IMR-90 (cell line): ENCODE measurements around the gene MARVELD2. TPM values are rescaled to one million over a fixed set of nuclear protein-coding genes. Genes with fewer than 3 reads are reported as not detected.
A peak's percentile ranks its signal among the peaks of the same experiment; 100 is the strongest.
"Not testable (repeated sequence)": the region's sequence is repeated elsewhere in the genome, so short reads cannot be mapped to it uniquely, and the experiment has no call there.

ENCODE experiments used
- ATAC-seq: fragments of 200-7000 bp; cut with Tn5 transposase; 2 replicates; pipeline ENCODE4 v1.9.1; 2020; ENCODE audit warnings: low read depth, mild to moderate bottlenecking, moderate library complexity
- BruUV-seq: library from RNA; stranded (reverse); fragments of 400-500 nt; replicated peaks from 2 replicates; lab custom pipeline; 2021; lab: Mats Ljungman, UMichigan
- CTCF ChIA-PET: fragments of 300-600 bp; formaldehyde crosslinking; extraction: SDS; loops from one replicate; lab custom pipeline; 2021; ENCODE audit warnings: antibody characterized with exemption; lab: Yijun Ruan, JAX
- POLR2A ChIA-PET: fragments of 300-600 bp; sonication (Branson Sonifier 250); formaldehyde crosslinking; loops from one replicate; lab custom pipeline; 2022; ENCODE audit warnings: antibody characterized with exemption; ENCODE audit not compliant: unreplicated experiment; lab: Charles Lee
- DNase-seq: peaks from one replicate; pipeline ENCODE4 v3.0.0; 2013
- H2AFZ ChIP-seq: replicated peaks from 2 replicates; pipeline ENCODE3; 2013; ENCODE audit warnings: low read length, mild to moderate bottlenecking; ENCODE audit not compliant: poor library complexity
- H2AK5ac ChIP-seq: 2 replicates; pipeline ENCODE4 v1.6.1; 2013; ENCODE audit warnings: low read depth, low read length, inconsistent platforms
- H2AK9ac ChIP-seq: replicated peaks from 2 replicates; pipeline ENCODE3; 2013; ENCODE audit warnings: mild to moderate bottlenecking, low read depth, low read length, moderate library complexity; ENCODE audit not compliant: poor library complexity
- H2BK120ac ChIP-seq: 2 replicates; pipeline ENCODE4 v1.6.1; 2013; ENCODE audit warnings: low read depth, low read length, inconsistent platforms
- H2BK15ac ChIP-seq: 3 replicates; pipeline ENCODE4 v1.6.1; 2013; ENCODE audit warnings: low read depth, low read length, inconsistent platforms
- H2BK20ac ChIP-seq: 2 replicates; pipeline ENCODE4 v1.6.1; 2013; ENCODE audit warnings: low read depth, mild to moderate bottlenecking, inconsistent platforms, low read length, moderate library complexity
- H2BK5ac ChIP-seq: 2 replicates; pipeline ENCODE4 v1.6.1; 2013; ENCODE audit warnings: mild to moderate bottlenecking, low read depth, low read length, inconsistent platforms; ENCODE audit not compliant: poor library complexity, severe bottlenecking
- H3K14ac ChIP-seq: replicated peaks from 2 replicates; pipeline ENCODE4 v1.6.1; 2013; ENCODE audit warnings: low read depth, low read length, inconsistent platforms
- H3K18ac ChIP-seq: 2 replicates; pipeline ENCODE4 v1.6.1; 2013; ENCODE audit warnings: low read depth, low read length, control low read depth
- H3K23ac ChIP-seq: 2 replicates; pipeline ENCODE4 v1.6.1; 2013; ENCODE audit warnings: low read depth, low read length, inconsistent platforms
- H3K27ac ChIP-seq: 2 replicates; pipeline ENCODE4 v1.5.1; 2013; ENCODE audit warnings: mild to moderate bottlenecking, control low read depth, low read length; ENCODE audit not compliant: insufficient read depth
- H3K27me3 ChIP-seq: 2 replicates; pipeline ENCODE4 v1.6.1; 2013; ENCODE audit warnings: low read length; ENCODE audit not compliant: control insufficient read depth, insufficient read depth
- H3K36me3 ChIP-seq: 2 replicates; pipeline ENCODE4 v1.6.1; 2013; ENCODE audit warnings: low read length, mixed read lengths; ENCODE audit not compliant: control insufficient read depth, insufficient read depth
- H3K4ac ChIP-seq: 2 replicates; pipeline ENCODE4 v1.6.1; 2013; ENCODE audit warnings: low read depth, low read length, inconsistent platforms
- H3K4me1 ChIP-seq: 2 replicates; pipeline ENCODE4 v1.6.1; 2013; ENCODE audit warnings: low read length, mixed read lengths; ENCODE audit not compliant: control insufficient read depth, insufficient read depth
- H3K4me2 ChIP-seq: 2 replicates; pipeline ENCODE4 v1.6.1; 2013; ENCODE audit warnings: low read depth, mild to moderate bottlenecking, control low read depth, low read length, moderate library complexity
- H3K4me3 ChIP-seq: 2 replicates; pipeline ENCODE4 v1.5.1; 2013; ENCODE audit warnings: low read depth, mild to moderate bottlenecking, control low read depth, low read length, moderate library complexity; ENCODE audit not compliant: insufficient read depth
- H3K56ac ChIP-seq: 2 replicates; pipeline ENCODE4 v1.6.1; 2013; ENCODE audit warnings: low read length, inconsistent platforms; ENCODE audit not compliant: insufficient read depth; ENCODE audit errors: extremely low read depth
- H3K79me1 ChIP-seq, 2 experiments: 2 replicates each; pipeline ENCODE4 v1.6.1; 2013; ENCODE audit warnings: low read length in 2 of 2, inconsistent platforms in 1 of 2, low read depth in 1 of 2
- H3K9ac ChIP-seq: 2 replicates; pipeline ENCODE4 v1.6.1; 2013; ENCODE audit warnings: low read depth, low read length, control low read depth
- H3K9me1 ChIP-seq: 2 replicates; pipeline ENCODE4 v1.6.1; 2013; ENCODE audit warnings: low read length, inconsistent platforms; ENCODE audit not compliant: insufficient read depth
- H3K9me3 ChIP-seq: 2 replicates; pipeline ENCODE4 v1.6.1; 2013; ENCODE audit warnings: low read length; ENCODE audit not compliant: control insufficient read depth, insufficient read depth
- H4K20me1 ChIP-seq: 2 replicates; pipeline ENCODE4 v1.6.1; 2013; ENCODE audit warnings: low read length, inconsistent platforms; ENCODE audit not compliant: insufficient read depth
- H4K5ac ChIP-seq: 2 replicates; pipeline ENCODE4 v1.6.1; 2013; ENCODE audit warnings: mild to moderate bottlenecking, low read depth, low read length, control low read depth
- H4K8ac ChIP-seq, 2 experiments: 2 replicates each; pipeline ENCODE4 v1.6.1; 2013; ENCODE audit warnings: low read depth in 2 of 2, low read length in 2 of 2, control low read depth in 1 of 2, inconsistent platforms in 1 of 2
- H4K91ac ChIP-seq: 2 replicates; pipeline ENCODE4 v1.6.1; 2013; ENCODE audit warnings: low read depth, low read length, inconsistent platforms; ENCODE audit not compliant: insufficient read depth
- BHLHE40 ChIP-seq: fragments of 150-350 bp; IDR thresholded peaks from 2 replicates; pipeline ENCODE4 v1.6.1; 2016; ENCODE audit warnings: mild to moderate bottlenecking, low read depth, low read length
- MAZ ChIP-seq: IDR thresholded peaks from 2 replicates; pipeline ENCODE4 v1.6.1; 2012; ENCODE audit warnings: low read depth, mild to moderate bottlenecking, low read length, improper control_type of control experiment, moderate library complexity, borderline replicate concordance
- WGBS, 2 experiments: methylation state at CpG; one replicate each; pipeline versions ENCODE4 v1.1.5 to v1.1.7; 2013; ENCODE audit warnings: missing lambda C conversion rate in 2 of 2; ENCODE audit not compliant: insufficient read length in 1 of 2; ENCODE audit errors: extremely low coverage in 2 of 2; 5-methylcytosine and 5-hydroxymethylcytosine counted together
- dilution Hi-C: fragments of 300-500 bp; cut with HindIII; formaldehyde crosslinking; loops from one replicate; pipeline ENCODE4 v1.14.3; 2018; ENCODE audit warnings: low sequenced_read_pairs; ENCODE audit not compliant: unreplicated experiment
- in situ Hi-C: fragments of 300-500 bp; cut with MboI; formaldehyde crosslinking; loops from 3 replicates; pipeline ENCODE4 v1.14.3; 2019; ENCODE audit warnings: low sequenced_read_pairs, inconsistent platforms, mixed read lengths
- intact Hi-C: fragments of 100-400 bp; cut with micrococcal nuclease; formaldehyde crosslinking; loops from 2 replicates; pipeline ENCODE4 v1.10.0; 2022
- polyA plus RNA-seq, 3 experiments: library from polyadenylated mRNA; depleted of rRNA; stranded (reverse); fragments of >200 nt; gene quantifications; 2 replicates each; pipeline ENCODE4 v1.2.3, GENCODE V29; 2012; ENCODE audit warnings: low replicate concordance in 1 of 3
- total RNA-seq: library from RNA; depleted of rRNA; stranded (reverse); fragments of >200 nt; gene quantifications from 2 replicates; pipeline ENCODE4 v1.2.3, GENCODE V29; 2012

MARVELD2 gene
- total and polyA plus RNA-seq, 2 of the 4 experiments (the other 2 are of a cell fraction), result 0.51 to 0.54 TPM

DNA sequence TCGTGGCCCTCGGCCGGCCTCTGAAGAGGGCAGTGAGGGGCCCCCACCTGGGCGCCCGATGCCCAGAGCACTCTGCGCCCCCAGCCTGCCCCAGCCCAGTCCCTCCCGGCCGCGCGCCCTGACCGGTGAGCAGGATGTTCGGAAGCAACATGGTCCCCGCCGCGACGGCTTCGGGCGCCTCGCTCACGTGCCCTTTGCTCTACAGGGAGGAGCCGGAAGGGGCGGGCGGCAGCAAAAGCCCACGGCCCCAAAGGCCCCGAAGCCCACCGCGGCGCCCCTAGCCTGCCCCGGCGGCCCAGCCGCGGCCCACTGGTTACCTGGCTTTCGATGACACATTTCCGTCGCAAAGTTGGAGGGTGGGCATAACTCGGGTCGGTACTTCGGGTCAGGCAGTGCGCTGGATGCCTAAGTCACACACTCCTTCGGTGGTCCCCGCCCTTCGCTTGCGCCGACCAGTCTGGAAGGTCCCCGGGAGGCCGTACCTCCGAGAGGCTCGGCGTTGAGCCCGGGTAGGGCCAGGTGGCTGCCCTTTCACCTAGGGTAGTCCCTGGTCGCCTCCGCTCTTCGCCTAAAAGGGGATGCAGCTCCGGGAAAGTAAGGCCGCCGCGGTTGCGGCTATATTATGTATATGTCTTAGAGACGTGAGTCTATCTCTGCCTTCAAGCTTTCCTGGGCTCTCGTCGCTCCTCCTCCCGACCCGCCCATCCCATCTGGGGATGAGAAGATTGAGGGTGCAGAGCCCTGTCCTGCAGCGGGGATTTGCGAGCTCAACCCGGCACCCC lies 45.4 kb upstream of the MARVELD2 start, which contains the start of the genes AK6, RAD17 and TAF9 (continued):
- TF ChIP-seq BHLHE40 (peak; percentile 97), MAZ (peak; percentile 96)

- H2BK120ac ChIP-seq, DNase-seq, H3K9me1 ChIP-seq, H3K9me3 ChIP-seq, H2BK15ac ChIP-seq, H2BK5ac ChIP-seq, BruUV-seq, H3K36me3 ChIP-seq, H3K27me3 ChIP-seq, dilution Hi-C loops, in situ Hi-C loops, ATAC-seq, CTCF ChIA-PET, H3K18ac ChIP-seq, H3K4me1 ChIP-seq, H2BK20ac ChIP-seq: not testable (repeated sequence)
- 0 out of 2 replicates have a peak overlapping the region, but pooled peaks have one; percentile 78 for H4K91ac ChIP-seq
- H2AK9ac ChIP-seq, result peak overlapping the region; percentile 72
- H3K4me3 ChIP-seq, result peak overlapping the region; percentile 64
- H3K56ac ChIP-seq, result peak overlapping the region; percentile 67
- intact Hi-C loops, result loop anchor here (5.0 kb wide), 2 partner anchors 37 to 52 kb away; no protein-coding TSS in a partner anchor
- 0% methylated on average over 4 of the region's 16 CpGs; no CpG with 5 or more reads in 1 of the 2 experiments for WGBS, 2 experiments
- H3K14ac ChIP-seq, result peak overlapping the region; percentile 91; the same call in 1 of the 2 replicates
- peak overlapping the region; percentile 88; the same call in 1 of the 2 replicates for H3K23ac ChIP-seq
- peak overlapping the region; percentile 97 for H3K9ac ChIP-seq
- H4K5ac ChIP-seq, result peak overlapping the region; percentile 39; the same call in 1 of the 2 replicates
- peak overlapping the region; percentile 93 for H3K4me2 ChIP-seq
- peak overlapping the region; percentile 96 for H3K4ac ChIP-seq
- POLR2A ChIA-PET, result interaction anchor here (0.9 kb wide), 1 partner anchor 277 kb away, joined by 3 read pairs; the partner anchor contains the start of gene SLC30A5
- H3K79me1 ChIP-seq, result peaks cover 9 to 34% of the 10 kb centered on the region in 2 experiments; a peak in 3 of 4 replicates
- H2AFZ ChIP-seq, result peak overlapping the region; percentile 98
- H3K27ac ChIP-seq, result 0 out of 2 replicates have a peak overlapping the region, but pooled peaks have one; percentile 14
- H4K8ac ChIP-seq, result peak overlapping the region; percentile 65 to 95; a peak in 3 of 4 replicates
- H2AK5ac ChIP-seq, result peak overlapping the region; percentile 64
- H4K20me1 ChIP-seq, result peaks cover 16% of the 10 kb centered on the region; the same call in 1 of the 2 replicates
Measured at GRCh38 chr5:69370335-69370734, 44.6 kb upstream of the MARVELD2 start.
